NCI-H226 (cell line): ENCODE results near the gene JPT1.
"Not testable (repeated sequence)": the region's sequence is repeated elsewhere in the genome, so short reads cannot be mapped to it uniquely, and the experiment has no call there.

ENCODE experiments used
- DNase-seq: peaks from one replicate; pipeline ENCODE4 v3.0.0-alpha.2; 2015

JPT1 gene

DNA sequence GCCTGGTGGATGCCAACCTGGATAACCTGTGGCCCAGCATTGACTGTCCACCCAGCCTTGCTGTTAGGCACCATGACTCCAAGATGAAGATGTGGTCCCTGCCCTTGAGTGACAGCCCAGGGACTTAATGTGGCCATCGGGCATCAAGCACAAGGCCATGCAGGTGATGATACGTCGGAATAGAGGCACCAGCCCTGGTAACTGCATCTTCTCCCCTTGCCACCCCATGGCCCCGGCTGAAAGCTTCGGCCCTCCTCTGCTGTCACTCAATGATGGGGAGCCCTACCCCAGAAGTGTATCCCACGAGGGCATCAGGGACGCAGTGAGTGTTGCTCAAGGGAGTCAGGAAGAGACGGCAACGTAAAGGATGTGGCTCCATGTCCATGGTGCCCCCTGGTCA, 24.7 kb downstream of the JPT1 start:
- no peak for DNase-seq

DNA sequence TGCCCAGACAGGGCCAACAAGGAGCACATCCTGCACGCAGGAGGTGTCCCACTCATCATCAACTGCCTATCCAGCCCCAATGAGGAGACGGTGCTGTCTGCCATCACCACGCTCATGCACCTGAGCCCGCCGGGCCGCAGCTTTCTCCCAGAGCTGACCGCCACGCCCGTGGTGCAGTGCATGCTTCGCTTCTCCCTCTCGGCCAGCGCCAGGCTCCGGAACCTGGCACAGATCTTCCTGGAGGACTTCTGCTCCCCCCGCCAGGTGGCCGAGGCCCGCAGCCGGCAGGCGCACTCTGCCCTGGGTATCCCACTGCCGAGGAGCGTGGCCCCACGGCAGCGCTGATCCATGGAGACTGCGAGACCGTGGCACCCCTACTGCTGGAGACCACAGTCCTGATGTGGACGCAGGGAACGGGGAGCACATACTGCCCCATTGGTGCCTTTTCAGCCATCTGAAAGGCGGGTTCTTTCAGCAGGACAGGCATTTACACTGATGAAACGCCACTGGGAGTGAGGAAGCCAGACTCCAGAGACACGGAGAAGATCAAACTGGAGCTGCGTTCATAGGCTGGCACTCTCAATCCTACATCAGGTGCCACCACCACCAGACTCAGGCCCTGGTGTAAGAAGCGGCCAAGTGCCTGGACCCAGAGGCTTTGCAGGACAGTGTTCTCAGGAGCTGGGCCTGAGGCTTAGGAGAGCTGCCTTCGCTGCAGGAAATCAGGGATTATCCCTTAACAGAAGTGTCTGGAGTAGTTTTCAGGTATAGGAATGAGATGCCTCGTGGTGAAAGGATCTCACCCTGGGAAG, 25.4 kb downstream of the JPT1 start:
- no peak for DNase-seq

DNA sequence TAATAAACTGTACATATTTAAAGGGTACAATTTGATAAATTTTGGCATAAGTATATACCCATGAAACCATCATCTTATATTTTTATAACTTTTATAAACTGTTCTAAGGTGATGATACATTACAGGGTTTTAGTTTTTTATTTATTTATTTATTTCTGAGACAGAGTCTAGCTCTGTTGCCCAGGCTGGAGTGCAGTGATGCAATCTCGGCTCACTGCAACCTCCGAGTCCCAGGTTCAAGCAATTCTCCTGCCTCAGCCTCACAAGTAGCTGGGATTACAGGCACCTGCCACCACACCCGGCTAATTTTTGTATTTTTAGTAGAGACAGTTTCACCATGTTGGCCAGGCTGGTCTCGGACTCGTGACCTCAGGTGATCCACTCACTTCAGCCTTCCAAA, 26.4 kb downstream of the JPT1 start:
- DNase-seq, result not testable (repeated sequence)

DNA sequence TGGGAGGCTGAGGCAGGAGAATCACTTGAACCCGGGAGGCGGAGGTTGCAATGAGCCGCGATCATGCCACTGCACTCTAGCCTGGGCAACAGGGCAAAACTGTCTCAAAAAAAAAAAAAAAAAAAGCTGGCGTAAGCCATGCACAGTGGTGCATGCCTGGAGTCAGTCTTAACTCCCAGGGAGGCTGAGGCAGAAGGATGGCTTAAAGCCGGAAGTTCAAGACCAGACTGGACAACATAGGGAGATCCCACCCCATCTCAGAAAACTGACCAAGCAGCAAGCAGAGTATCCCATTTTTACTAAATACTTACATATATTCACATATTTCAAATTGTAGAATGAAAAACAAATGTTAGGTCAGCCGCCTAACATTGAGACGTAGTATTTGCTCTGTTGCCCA, 27.4 kb downstream of the JPT1 start:
- no peak for DNase-seq

DNA sequence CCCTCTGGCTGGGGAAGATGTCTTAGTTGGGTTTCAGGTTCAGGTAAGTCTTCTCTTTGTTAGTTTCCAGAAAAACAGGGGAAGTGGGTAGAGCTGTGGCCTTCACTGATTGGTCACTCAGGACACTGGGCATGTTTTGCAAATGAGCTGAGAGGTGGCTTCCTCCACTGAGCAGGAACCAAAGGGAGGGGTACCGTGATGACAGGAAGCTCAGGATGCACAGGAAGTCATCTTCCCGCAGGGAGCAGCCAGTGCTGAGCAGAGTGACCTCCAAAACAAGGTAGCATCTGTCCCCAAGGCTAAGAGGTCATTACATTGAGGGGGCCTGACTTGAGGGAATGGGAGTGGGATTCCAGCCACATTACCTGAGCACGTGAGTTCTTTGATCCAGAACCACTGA, 28.3 kb downstream of the JPT1 start:
- no peak for DNase-seq

DNA sequence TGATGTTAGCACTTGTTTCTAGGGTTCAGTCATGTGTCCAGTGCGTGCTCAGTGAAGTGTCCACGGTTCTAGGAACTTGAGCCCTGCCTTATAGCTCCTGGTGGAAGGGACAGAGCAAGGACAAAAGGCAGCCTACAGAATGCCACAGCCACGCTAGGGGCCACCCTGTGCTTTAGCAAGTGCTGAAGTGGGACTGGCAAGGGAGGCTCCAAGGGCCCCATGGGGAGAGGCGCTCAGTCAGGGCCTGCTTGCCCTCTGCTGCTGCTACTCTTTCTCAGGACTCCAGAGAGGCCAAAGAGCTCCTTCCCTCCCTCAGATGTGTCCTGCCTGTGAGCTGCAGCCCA, 29.5 kb downstream of the JPT1 start:
- no peak for DNase-seq

DNA sequence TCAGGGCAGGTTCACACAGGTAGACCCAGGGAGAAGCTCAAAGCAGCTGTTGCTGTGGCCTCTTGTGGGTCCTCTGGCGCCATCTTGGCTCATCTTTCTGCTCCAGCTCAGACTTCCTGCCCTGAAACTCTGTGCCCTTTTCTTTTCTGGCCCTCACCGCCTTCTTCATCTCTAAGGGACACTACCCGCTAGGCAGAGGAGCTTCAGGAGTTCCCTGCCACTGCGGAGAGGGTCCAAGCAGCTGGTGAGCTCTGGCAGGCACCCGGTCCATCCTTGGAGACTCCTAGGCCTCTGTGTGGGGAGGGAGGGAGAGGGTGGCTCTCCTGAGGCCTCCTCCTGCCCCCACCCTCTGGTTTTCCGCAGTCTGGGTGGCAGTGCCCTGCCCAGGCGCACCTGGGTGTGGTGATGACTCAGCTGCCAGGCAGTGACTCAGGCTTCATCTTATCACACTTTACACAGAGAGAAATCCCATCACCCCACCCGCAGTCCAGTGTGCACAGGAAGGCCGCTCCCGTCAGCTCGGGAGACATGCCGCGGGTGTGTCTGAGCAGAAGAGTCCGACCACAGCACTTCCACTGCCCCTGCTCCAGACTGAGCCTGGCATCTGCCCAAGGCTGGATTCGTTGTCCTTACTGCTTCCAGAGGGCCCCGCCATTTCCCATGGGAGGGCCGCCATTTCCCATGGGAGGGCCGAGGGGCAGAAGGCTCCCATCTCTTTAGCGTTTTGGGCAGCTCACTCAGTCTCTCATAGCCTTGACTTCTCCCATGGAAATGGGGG, 30.1 kb downstream of the JPT1 start:
- DNase-seq, result peak; percentile 99

DNA sequence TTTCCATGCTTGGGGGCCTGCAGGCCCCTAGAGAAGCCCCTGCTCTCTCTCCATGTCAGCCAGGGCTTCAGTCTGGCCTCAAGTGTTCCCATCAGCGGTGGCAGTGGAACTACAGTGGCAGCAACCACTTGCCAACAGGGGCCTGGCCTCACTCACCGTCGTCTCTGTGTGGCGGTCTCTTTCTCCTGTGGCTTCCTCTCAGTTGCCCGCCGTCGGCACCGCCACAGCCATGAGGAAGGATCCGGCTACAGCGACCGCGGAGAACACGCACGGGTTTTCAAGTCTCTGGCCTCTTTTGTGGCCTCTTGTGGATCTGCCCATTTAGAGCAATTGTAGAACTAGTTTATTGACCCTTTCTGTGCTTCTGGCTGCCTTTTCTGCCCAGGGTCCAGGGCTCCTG, 36.0 kb downstream of the JPT1 start:
- no peak for DNase-seq

DNA sequence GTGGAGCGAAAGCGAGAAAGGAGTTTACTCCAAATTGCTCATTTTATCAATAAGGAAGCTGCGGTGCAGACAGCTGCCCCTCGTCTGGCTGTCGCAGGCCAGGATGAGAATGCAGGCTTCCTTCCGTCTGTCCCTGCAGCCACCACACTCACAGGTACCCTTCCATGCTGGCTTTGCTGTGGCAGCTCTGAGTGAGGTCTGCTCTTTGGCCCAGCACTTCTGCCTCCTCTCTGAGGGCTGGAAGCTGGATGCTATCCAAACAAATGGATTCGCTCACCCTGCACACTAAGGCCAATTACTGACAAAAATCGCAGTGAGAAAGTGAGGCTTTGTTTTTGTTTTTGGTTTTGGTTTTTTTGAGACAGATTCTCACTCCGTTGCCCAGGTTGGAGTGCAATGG, 37.6 kb downstream of the JPT1 start:
- no peak for DNase-seq

DNA sequence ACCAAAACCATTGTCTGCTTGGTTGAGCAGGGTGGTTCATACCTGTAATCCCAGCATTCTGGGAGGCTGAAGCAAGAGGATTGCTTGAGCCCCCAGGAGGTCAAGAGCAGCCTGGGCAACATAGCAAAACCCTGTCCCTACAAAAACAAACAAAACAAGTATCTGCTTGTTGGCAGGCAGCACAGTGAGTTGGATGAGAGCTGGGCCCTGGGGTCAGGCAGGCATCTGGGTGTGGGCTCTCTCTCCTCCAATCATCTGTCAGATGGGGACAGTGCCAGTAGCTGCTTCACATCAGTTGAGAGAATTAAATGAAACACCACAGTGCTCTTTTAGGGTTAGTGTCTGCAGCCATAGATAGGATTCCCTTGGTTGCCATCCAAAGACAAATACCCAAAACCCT, 38.8 kb downstream of the JPT1 start:
- no peak for DNase-seq

DNA sequence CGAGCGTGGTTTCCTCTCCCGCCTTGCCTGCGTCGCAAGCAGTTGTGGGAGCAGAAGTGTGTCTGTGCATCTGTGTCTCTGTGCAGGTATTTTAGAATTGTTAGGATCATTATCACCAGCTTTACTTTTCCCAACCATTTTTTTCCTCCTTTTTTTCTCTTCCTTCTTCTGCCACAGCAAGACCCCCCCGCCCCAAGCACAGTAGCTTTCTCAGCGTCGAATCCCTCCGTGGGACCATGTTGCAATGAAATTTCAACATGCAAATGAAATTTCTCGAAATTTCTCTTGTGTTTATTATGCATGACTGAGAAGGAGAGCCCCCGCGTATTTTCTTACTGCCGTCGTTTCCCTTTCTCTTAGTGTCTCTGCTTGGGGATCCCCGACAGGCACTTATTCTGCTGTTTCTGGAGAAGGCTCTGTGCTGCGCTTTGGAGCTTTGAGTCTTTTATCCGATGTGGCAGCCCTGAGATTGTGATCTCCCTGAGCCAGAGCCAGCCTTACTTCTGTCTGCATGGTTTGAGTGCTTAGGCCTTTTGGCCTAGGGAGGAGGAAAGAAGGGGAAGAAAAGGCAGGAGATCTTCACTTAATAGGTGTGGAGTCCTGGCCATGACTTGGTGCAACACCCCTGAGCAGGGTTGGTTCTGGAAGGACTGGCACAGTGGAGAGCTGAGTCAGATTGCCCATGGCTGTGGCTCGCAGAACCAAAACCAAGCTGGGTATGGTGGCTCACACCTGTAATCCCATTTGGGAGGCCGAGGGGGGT, 39.6 kb downstream of the JPT1 start:
- DNase-seq, result no peak

DNA sequence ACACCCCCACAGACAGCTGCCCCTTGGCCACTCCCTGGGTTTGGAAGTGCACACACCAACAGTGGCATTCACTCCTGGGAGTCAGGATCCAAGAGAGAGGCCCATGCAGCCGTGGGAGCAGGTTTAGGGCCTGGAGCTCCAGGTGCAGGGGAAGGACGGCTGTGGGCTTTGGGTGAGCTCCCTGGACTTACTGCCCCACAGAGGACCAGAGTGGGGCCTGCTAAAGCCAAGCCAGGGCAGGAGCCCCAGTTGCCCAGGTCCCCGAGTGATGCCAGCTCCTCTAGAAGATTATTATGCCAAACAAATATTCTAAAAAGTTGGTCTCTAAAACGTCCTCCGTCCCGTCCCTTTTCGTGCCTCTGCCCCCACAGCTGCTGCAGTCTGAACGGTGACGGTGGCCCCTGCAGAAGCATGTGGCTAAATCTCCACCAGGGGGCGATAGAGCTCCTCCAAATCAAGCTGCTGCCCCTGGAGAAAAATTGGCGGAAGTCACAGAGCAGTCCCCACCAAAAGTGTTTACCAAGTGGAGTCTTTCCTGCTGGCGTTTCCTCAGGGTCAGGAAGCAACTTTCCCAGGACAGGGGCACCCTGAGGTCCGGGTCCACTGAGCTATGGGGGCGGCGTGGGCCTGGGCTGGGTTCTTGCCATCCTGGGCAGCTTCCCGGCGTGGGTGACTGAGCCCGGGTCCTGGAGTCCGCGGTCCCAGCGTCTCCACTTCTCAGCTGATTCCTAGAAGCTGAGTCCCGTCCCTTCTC, 40.3 kb downstream of the JPT1 start:
- peak; percentile 40 for DNase-seq

DNA sequence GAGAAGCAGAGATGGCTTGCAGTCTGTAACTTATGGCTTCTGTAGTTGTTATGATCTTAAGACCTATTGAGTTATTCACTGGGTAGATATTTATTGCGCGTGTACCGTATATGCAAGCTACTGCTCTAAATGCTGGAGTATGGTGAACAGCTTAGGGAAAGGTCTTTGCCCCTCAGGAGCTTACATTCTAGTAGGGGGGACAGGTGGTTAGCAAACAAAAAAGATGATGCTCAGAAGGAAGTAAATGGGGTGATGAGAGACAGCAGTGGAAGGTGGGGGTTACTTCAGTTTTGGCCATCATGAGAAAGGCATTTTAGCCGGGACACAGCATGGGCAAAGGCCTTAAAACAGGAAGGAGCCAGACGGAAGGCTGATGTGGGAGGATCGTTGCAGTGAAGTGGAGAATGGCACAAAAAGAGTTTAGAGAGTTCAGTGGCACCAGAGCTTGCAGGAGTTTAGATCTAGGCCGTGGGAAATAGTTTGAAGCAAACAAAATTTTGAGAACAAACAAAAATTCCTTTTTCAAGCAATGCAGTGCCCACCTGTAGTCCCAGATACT, 42.5 kb downstream of the JPT1 start:
- DNase-seq, result no peak

DNA sequence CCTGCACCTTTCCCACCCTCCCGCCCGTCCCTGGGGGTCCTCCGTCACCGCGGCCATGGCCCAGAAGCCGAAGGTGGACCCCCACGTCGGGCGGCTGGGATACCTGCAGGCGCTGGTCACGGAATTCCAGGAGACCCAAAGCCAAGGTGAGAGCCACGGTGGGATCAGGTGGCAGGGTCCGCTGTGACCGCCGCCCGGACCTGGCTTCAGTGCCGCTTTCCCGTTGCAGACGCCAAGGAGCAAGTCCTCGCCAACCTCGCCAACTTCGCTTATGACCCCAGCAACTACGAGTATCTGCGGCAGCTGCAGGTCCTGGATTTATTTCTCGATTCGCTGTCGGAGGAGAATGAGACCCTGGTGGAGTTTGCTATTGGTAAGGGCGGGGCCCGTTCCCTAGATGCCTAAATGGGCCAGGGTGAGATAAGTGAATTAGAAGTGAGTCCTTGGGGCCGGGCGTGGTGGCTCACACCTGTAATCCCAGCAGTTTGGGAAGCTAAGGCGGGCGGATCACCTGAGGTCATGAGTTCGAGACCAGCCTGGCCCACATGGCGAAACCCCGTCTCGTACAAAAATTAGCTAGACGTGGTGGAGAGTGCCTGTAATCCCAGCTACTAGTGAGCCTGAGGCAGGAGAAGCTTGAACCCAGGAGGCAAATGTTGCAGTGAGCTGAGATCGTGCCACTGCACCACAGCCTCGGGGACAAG, 43.9 kb downstream of the JPT1 start:
- DNase-seq, result no peak

DNA sequence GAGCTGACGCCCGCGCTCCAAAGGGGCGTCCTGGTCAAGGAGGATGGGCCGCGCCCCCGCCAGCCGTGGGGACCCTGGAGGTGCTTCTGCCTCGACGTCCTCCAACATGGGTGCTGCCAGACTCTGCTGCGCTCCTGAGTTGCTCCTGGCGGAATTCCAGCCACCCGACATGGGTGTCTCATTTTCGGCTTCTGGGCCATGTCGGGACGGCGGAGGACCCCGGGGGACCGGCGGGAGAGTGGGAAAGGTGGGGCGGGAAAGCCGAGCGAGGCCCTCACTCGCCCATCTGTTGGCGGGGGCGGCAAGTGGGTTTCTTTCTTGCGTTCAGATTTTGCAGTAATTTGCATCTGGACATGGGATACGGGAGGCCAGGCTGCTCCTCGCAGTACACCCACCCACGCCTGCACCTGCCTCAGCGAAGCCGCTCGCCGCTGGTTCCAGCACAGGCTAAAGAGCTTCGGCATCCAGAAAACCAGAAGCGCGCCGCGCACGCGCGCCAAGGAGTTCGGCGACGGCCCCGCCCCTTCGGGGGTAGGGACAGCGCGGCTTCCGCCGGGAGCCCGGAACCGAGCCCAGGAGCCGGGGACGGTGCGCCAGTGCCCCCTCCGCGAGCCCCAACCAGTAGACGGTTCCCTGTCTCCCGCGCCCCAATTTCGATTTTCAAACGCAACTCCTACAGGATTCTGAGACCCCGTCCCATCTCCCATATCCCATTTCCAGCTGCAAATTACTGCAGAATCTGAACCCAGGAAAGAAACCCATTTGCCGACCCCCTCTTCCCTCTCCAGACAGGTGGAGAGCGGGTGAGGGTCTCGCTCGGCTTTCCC, 44.7 kb downstream of the JPT1 start, which contains the start of gene ARMC7:
Gene ARMC7 (plus strand): TSS at position 563 of the 827 bp plus-strand sequence. CDS start 320 bp downstream, outside the sequence.
- peak; percentile 70 for DNase-seq

DNA sequence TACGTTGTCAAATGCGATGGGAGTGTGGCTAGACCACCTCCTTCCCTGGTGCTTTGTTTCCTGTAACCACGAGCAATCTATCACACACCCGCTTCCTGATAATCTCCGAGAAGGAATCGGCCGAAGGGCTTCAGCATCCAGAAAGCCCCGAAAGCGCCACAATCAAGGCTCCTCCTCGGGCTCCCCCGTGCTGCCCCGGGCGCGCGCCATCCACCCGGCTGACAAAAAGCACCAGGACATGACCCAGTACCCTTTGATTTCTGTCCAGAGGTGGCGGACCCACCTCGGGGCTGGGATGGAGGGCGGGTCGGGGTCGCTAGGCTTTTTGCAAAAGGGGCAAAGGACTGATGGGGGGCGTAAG, 45.3 kb downstream of the JPT1 start:
- DNase-seq, result no peak

DNA sequence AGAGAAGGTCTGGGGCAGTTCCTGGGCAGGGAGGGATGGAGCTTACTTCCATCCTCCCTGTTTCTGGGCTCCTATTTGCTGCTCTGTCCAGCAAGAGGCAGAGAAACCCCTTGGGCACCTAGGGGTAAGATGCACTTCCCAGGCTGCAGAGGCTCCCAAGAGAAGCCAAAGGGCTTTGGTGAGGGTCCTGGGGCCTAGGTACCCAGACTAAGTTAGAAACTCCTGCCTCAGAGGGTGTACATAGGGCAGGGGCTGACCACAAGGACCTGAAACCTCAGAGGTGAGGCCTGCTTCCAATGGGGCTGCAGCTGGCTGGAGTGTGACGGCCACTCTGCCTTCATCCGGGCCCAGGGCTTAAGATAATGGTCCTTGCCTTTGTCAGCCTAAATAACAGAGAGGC, 46.1 kb downstream of the JPT1 start:
- DNase-seq, result no peak

DNA sequence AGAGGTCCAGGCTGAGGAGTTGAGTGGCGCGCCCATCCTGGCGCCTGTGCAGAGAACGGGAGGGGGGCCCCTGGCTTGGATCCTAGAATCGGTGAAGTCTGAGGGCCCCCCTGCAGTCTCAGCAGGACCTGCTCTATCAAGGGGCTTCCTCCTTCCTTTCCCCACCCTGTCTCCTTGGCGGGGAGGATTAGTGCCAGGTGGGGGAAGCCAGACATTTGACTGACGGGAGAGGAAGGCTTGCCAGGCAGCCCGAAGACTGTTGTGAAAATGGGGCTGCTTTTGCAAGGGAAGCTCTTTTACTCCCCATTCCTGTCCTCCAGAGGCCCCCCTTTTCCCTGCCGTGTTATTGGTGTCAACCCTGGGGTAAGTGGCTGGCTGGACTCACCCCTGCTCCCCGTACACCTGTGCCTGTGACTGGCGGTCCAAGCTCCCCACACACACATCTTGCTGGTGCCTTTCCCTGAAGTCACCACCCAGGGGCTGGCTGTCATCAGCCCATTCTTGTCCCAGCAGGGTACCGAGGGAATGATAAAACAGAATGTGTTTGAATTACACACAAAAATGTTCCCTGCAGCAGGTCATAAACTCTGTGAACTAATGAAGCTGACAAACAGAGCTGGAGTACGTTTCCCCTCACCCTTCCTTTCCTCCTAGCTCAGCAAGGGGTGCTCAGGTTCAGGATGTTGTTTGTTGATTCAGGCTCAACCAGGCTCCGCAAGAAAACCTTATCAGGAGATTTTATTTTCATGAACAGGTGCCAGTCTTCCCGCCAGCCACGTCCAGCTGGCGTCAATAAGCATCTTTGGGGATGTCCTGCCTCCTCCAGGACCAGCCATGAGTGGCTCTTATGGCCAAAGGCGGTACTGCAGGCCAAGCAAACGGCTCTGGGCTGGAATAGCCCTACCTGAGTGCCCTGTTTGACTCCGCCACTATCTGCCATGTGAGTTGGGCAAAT, 48.9 kb downstream of the JPT1 start:
- peak; percentile 51 for DNase-seq

DNA sequence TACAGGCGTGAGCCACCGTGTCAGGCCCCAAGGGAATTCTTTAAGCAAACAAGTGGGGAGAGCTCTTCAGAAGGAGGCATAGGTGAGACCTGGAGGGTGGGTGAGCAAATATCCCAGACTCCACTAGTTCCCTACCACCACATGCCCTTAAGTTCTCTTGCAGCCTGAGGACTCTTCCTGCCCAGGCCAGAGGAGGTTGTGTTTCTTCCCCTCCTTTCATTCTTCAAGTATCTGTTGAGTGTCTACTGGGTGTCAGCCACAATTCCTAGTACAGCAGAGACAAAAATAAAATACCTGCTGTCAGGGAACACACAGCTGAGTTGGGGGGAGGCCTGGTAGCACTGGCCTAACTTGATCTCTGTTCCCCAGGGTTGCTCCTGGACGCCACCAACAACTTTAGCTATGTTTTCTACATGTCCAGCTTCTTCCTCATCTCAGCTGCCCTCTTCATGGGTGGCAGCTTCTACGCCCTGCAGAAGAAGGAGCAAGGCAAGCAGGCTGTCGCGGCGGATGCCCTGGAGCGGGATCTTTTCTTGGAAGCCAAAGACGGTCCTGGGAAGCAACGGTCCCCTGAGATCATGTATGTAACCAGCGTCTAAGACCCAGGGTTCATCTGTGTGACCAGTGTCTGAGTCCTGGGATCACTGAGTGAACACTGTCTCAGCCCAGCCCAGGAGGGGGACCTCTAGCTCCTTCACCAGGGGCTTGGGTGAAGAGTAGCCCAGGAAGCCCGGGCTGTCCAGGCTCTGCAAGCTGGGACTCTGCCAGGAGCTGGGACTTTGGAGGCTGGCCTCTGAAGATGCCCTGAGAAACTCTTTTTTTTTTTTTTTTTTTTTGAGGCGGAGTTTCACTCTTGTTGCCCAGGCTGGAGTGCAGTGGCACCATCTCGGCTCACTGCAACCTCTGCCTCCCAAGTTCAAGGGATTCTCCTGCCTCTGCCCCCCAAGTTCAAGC, 50.4 kb downstream of the JPT1 start:
- DNase-seq, result no peak
